Jurkat, Clone E6-1 (cell line): ENCODE data around the gene FNDC1.
A peak's percentile ranks its signal among the peaks of the same experiment; 100 is the strongest.
"Not testable (repeated sequence)": the region's sequence is repeated elsewhere in the genome, so short reads cannot be mapped to it uniquely, and the experiment has no call there.

Experiments used
- DNase-seq: peaks from one replicate; pipeline ENCODE4 v3.0.0-alpha.2; 2011; ENCODE audit warnings: low read depth, low spot score
- H3K4me3 ChIP-seq: 2 replicates; pipeline ENCODE4 v1.5.1; 2011; ENCODE audit warnings: mild to moderate bottlenecking, low read length, control low read depth, moderate library complexity

Gene FNDC1

DNA sequence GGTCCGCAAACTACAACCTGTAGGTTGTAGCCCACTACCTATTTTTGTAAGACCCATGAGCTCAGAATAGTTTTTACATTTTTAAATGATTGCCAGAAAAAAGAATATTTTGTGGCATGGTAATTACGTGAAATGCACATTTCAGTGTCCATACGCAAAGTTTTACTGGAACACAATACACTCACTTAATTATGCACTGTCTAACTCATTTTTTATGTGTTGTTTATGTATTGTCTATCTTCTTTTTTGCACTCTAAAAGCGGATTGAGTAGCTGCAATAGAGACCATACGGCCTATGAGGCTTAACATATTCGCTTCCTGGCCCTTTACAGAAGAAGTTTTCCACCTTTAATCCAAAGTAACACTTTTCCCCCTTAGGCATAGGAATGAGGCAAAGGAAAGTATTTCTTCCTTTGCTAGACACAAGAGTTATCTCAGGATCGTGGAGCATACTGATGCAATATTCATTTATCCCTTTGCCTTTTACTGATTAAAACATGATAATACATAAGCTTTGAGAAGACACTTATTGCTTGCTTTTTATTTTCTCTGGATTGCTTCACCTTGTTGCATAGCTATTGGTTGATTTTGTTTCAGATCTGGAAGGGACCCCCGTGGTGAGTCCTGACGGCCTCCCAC lies 69.8 kb downstream of the FNDC1 start:
- no peak overlapping the region for H3K4me3 ChIP-seq
- DNase-seq = no peak

DNA sequence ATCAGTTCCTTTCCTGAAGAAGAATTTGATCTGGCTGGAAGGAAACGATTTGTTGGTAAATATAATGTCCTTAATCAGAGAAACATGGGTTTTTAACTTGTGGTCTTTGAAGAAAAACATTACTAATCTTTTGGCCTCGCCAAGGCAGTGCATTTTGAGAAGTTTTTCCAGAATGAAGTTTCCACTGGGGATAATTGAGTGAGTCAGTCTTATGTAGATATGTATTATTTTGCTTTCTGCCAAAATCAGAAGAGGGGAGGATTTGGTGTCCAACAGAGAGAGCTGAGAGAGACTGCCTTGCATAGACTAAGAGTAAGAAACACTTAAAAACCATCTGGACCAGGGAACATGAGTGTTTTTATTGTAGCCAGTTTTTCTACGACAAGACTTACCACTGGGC lies 79.9 kb downstream of the FNDC1 start:
- no peak for DNase-seq
- no peak overlapping the region for H3K4me3 ChIP-seq

GRCh38 chr6:159249752-159250151 lies 80.6 kb downstream of the FNDC1 start:
- DNase-seq = no peak
- no peak overlapping the region for H3K4me3 ChIP-seq

DNA sequence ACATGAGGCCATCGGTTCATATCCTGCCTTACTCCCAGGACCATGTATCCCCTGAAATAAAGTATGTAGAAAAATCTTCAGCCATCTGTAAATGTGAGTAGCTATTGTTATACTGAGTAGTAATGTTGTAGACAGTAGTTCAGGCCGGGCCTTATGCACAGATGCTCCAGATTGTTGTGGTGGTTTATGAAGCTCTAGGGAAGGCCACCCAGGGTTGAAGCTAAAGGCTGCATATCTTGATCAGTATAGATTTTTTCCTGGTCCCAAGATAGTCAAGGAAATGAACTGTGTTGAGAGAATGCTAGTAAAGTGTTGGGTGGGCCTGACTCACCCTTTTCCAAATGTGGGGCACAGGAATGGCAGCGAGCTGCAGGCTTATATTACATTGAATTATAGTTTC lies 81.4 kb downstream of the FNDC1 start:
- DNase-seq = no peak
- no peak overlapping the region for H3K4me3 ChIP-seq

DNA sequence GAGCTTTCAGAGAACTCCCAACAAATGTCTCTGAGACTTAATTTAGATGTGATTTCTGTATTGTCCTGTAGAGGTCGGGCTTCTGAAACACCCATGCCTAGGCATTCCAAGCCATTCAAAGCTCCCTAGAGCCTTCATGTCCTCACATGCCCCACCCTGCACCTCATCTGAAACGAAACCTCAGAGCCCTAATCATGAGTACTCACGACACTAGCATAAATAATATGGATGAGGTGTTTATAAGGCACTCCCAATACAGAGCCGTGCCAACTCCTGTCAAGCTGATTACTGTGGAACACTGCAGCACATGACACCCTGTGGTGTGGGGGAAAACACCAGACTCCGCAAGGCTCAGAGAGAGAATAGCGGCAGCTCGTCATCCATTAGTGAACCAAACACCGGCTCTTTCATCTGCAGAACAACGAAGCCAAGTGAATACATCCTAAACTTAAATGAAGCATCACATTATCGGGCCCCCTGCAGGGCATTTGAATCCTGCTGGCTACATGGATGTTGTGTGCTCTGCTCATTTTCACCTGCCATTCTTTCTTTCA lies 83.8 kb downstream of the FNDC1 start:
- peak; percentile 41 for DNase-seq
- H3K4me3 ChIP-seq = peak overlapping the region; percentile 10; the same call in 1 of the 2 replicates

- no peak for DNase-seq
- H3K4me3 ChIP-seq = no peak overlapping the region
These were observed 85.0 kb downstream of the FNDC1 start for GRCh38 chr6:159254186-159254585.

GRCh38 chr6:159255434-159255951 lies 86.3 kb downstream of the FNDC1 start:
- no peak for DNase-seq

GRCh38 chr6:159256128-159256527 lies 86.9 kb downstream of the FNDC1 start:
- DNase-seq = no peak
- H3K4me3 ChIP-seq = no peak overlapping the region

More at GRCh38 chr6:159255434-159255951, 86.3 kb downstream of the FNDC1 start:
- no peak overlapping the region for H3K4me3 ChIP-seq

- H3K4me3 ChIP-seq = no peak overlapping the region
These were observed 88.6 kb downstream of the FNDC1 start for GRCh38 chr6:159257846-159258245.

DNA sequence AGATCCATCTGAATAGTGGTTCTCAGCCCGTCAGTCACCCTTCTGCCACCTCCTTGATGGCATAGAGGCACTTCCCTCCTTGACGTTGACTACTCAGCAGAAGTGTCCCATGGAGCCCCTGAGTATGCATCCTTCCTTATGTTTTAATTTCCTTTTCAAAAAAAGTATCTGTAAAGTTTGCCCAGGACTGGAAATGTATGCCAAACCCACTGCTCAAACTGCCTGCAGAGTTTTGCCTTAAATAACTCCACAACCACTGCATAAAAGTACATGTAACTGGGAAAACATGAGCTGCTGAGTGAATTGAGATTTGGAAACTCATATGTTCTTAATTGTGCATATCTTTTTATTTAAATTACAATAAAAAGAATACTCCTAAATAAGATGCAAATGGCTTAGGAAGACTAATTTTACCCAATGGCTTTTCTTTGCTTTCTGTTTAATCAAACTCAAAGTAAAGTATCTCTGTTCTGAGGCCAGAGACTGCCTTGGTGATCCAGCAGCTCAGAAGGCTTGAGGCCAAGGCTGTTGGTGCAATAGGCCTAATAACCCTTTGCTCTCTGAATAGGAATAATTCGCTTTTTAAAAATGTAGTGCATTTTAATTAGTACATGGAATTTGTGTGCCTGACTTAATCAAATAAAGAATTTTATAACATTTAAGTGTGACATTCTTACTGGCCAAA lies 90.4 kb downstream of the FNDC1 start:
- no peak overlapping the region for H3K4me3 ChIP-seq
- no peak for DNase-seq

More at GRCh38 chr6:159257846-159258245, 88.6 kb downstream of the FNDC1 start:
- no peak for DNase-seq

GRCh38 chr6:159260208-159260607 lies 91.0 kb downstream of the FNDC1 start:
- DNase-seq = no peak
- H3K4me3 ChIP-seq = no peak overlapping the region

GRCh38 chr6:159261995-159262394 lies 92.8 kb downstream of the FNDC1 start:
- no peak overlapping the region for H3K4me3 ChIP-seq
- DNase-seq = no peak

- DNase-seq = no peak
- no peak overlapping the region for H3K4me3 ChIP-seq
These were observed 93.4 kb downstream of the FNDC1 start for GRCh38 chr6:159262586-159262985.

DNA sequence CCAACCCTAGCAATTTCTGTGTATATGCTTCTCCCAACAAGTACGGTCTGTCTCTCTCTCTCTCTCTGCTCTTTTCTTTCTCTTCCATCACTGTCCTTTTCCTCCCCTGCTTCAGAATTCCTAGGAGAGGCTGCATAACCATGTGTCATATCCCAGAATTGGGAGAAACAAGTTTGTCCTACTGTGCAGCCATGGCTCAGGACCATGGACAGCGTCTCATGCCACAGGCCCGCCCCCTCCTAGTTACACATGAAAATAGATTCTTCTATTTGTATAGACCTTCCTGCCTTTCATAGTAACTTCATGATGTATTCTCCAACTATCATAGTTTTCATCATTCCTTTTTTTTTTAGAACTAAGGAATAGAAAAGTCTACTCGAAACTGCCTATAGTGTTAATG lies 98.0 kb downstream of the FNDC1 start:
- DNase-seq = peak; percentile 12
- H3K4me3 ChIP-seq = no peak overlapping the region

DNA sequence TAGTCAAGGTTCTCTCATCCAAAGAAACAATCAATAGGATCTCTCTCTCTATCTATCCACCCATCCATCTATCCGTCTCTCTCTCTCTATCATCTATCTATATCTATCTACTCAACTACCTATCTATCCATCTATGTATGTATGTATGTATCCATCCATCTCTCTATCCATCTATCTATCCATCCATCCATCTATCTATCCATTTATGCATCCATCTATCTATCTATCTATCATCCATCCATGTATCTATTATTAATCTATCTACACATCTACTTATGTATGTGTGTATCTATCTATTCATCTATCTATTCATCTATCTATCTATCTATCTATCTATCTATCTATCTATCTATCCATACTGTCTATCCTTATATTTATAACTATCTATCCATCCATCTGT lies 99.3 kb downstream of the FNDC1 start:
- H3K4me3 ChIP-seq = no peak overlapping the region
- DNase-seq = no peak

GRCh38 chr6:159271257-159271656 lies 102.1 kb downstream of the FNDC1 start:
- H3K4me3 ChIP-seq = no peak overlapping the region
- DNase-seq = no peak

GRCh38 chr6:159278626-159279025 lies 109.4 kb downstream of the FNDC1 start:
- DNase-seq = no peak
- no peak overlapping the region for H3K4me3 ChIP-seq

GRCh38 chr6:159279790-159280277 lies 110.6 kb downstream of the FNDC1 start:
- DNase-seq = no peak

GRCh38 chr6:159282421-159282820 lies 113.2 kb downstream of the FNDC1 start:
- H3K4me3 ChIP-seq = no peak overlapping the region
- DNase-seq = no peak

More at GRCh38 chr6:159279790-159280277, 110.6 kb downstream of the FNDC1 start:
- no peak overlapping the region for H3K4me3 ChIP-seq

DNA sequence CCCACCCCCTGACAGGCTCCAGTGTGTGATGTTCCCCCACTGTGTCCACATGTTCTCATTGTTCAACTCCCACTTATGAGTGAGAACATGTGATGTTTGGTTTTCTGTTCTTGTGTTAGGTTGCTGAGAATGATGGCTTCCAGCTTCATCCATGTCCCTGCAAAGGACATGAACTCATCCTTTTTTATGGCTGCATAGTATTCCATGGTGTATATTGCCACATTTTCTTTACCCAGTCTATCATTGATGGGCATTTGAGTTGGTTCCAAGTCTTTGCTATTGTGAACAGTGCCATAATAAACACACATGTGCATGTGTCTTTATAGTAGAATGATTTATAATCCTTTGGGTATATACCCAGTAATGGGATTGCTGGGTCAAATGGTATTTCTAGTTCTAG lies 115.5 kb downstream of the FNDC1 start:
- DNase-seq, H3K4me3 ChIP-seq: not testable (repeated sequence)
